GM19193 (cell line): ENCODE measurements around the gene SLC39A11.

ENCODE experiments used
- POLR2A ChIP-seq: IDR thresholded peaks from 4 replicates; pipeline ENCODE4 v1.6.1; 2011; ENCODE audit not compliant: insufficient read depth, insufficient read length; ENCODE audit errors: extremely low read depth

Gene SLC39A11

DNA sequence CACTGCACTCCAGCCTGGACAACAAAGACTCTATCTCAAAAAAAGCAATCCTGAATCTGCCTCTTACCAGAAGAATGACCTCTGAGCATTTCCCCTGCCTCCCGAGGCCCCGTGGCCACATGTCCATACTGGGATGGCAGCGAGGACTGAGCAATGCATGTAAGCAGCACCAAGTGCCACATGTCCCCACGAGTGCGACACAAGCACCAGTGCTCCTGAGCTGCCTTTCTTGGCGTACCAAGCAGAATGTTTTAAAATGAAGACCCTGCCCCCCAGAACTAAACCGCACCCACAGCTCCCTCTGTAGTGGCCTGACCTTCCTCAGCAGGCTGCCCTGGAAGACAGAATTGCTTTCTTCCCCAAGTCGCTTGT, 373.3 kb downstream of the SLC39A11 start:
- TF ChIP-seq POLR2A, result no peak

DNA sequence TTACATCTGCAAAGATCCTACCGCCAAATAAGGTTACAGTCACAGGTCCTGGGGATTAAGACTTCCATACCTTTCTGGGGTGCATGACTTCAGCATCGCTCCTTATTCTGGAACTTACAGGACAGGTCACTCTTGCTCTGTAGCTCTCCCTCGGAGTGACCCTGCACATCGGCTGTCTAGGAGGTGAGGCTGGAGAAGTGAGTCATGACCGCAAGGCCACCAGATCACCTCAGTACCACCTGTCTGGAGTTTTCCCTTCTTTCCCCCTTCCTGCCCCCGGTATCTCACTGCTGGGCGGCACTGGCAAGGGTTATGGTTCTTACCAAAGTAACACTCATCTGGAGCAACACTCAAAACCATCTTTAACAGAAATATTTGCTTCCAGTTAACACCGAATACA, 374.8 kb downstream of the SLC39A11 start:
- TF ChIP-seq POLR2A, result no peak

DNA sequence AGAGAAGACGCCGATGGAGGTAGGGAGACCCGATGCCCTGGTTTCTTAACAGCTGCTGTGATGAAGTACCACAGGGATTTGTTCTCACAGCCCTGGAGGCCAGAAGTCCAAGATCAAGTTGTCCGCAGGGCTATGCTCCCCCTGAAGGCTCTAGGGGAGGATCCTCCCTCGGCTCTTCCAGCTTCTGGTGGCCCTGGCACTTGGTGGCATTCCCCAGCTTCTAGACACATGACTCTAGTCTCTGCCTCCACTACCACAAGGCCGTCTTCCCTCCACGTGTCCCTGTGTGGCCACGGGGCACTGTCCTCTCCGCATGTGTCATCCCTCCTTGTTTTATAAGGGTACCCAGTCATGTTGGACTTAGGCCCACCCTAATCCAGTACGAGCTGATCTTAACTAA, 375.2 kb downstream of the SLC39A11 start:
- TF ChIP-seq POLR2A, result no peak

DNA sequence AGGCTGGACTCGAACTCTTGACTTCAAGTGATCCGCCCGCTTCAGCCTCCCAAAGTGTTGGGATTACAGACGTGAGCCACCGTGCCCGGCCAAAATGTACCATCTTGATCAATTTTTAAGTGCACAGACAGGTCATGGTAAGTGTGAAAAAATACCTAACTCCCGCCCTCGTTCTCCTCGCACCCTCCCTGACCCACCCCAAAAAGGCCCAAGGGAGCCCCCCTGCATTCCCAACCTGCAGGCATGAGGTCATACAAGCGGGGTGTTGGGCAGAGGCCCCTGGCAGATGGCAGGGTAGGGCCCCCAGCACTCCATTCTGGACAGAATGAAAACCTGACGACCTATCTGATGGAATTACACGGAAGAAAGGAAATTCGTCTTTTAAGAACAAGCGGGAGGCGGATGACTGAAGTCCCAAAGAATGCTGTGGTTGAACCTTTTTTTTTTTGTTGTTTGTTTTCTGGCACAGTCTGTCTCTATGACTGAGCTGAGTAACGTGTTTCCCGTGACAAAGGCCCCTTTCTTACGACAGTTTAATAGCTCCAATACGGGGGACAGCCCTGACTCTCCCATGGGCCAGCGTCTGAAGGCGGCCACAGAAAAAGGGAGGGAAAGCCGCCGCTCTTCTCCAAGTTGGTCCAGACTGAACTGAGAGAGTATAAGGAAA, 376.4 kb downstream of the SLC39A11 start:
- no peak for TF ChIP-seq POLR2A

DNA sequence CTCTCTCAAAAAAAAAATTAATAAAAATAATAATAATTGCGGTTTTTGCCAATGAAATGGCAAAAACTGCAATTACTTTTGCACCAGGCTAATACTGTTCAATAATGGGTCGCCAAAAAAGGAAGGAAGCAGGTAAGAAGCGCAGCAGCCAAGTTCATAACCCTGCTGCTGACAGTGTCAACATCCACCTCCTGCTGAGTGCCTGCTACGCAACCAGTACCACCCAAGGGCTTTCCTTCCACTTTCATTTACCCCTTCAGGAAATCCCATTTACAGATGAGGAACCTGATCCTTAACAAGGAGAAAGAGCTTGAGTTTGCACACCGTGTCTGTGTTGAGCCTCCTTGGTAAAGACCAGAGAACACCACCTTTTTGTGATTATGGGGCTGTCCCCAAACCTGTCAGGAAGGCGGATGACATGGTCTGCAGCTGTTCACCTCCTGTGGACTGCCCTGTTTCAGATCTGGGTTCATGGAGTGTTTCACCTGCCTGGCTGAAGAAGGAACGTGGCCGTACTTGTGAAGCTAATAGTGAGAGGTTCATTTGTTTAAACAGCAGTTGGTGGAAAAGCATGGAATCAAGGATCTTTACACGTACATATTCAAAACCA, 378.0 kb downstream of the SLC39A11 start:
- TF ChIP-seq POLR2A, result no peak

DNA sequence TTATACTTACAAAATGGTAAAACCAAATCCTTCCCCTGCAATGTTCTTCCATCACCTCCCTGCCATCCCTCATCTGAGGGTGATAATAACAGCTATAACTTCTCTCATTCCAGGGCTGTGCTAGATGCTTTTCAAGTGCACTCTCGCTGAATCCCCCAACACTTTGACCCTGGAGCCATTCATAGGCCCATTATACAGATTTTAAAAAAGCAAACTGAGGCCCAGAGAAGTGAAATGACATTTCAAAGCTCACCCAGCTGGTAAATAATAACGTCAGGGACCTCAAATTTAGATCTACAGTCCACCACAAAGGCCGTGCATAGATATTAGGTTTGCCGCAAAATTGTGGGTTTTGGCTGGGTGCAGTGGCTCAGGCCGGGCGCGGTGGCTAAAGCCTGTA, 378.8 kb downstream of the SLC39A11 start:
- TF ChIP-seq POLR2A, result no peak

DNA sequence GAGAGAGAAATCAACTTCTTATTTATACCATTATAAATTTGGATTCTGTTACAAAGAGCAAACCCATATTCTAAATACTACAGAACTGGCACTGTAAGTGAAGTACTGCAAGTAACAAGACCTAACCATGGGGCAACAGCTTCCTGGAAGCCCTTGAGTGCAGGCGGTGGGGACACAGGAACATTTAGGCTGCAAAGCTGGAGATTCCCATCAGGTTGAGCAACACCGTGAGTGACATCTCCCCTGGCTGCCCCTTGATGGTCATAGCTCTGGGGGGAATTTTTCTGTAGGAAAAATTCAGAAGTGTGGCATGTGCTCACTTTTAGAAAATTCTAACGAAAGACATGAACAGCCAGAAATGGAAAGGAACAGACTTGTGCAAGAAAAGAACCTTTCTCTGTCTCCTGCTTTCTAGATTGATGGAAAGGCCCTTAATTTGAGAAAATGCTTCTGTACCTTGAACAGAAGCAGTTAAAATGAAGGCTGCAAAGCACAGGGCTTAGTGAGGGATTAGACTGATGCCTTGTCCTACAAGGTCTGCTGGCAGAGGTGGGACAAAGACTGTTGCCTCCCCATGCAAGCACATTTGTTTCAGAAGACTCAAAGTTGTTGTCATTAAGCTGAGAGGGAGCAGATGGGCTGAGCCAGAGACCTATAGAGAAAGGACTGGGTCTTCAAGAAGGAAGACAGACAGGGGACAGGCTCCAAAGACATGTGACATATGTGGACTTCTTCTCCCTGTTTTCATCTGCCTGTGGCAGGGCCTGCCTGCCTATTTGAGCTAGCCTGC, 380.8 kb downstream of the SLC39A11 start:
- no peak for TF ChIP-seq POLR2A

DNA sequence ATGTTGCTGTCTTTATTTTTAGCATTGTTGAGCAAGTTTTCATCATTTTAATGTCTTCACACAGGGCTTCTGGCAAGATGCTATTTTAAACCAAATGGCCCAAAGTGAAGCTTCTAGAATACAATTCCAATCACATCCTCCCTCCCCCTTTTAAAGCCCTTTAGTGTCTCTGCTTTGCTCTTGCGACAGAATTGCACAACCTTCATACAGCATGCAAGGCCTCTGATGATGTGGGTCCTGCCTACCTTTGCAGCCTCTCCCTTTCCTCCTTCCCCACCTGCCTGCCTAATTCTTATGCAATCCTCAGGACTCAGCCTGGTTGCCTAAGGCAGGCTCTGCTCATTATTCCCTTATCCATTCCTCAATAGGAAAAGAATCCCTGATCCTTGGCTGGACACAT, 381.7 kb downstream of the SLC39A11 start:
- TF ChIP-seq POLR2A, result no peak

DNA sequence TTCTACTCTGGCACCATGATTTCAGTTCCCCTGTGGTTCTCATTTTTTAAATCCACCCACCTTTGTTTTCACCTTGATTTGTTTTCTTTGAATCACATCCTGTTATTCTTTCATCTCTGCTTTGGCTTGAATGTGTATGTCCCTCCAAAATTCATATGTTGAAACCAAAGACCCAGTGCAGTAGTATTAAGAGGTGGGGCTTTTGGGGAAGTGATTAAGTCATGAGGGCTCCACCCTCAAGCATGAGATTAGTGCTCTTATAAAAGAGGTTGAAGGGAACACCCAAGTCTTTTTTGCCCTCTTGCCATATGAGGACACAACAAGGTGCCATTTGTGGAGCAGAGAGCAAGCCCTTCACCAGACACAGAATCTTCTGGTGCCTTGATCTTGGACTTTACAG, 382.3 kb downstream of the SLC39A11 start:
- TF ChIP-seq POLR2A, result no peak

DNA sequence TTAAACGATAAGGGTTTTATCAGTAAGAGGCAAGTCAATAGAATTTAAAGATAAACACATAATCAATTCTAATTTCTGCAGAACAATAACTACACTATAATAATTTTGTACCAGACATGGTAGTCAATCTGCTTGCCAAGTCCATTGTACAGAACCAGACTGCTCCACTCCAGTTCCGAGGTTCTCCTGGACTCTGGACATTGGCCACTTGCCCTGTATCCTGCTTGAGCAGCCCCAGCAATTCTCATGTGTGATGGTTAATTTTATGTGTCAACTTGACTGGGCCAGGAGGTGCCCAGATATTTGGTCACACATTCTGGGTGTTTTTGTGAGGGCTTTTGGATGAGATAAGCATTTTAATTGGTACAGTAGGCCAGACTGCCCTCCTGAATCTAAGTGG, 384.6 kb downstream of the SLC39A11 start:
- no peak for TF ChIP-seq POLR2A

DNA sequence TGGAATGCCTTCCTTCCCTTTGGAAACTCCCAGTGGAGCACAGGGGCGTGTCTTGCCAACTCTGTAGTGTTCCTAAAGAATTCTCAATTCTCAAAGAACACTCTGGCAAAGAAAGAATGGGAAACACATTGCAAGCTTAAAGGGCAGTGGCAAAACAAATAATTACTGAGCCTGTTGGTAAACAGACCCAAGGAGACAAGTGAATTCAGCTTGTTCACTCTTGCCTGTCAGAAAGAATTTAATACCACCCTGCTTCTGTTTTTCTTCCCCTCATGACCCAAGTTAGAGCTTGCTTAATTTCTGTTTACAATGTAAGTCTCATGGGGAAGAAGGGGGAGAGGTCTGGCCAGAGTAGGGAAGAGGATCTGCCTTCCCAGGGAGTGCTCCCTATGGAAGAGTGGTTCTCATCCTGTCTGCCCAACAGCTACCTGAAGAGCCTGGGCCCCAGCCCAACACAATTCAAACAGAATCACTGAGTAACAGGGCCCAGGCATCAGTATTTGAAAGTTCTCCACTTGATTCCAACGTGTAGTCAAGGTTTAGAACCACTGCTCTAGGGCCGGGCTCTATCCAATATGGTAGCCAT, 386.0 kb downstream of the SLC39A11 start:
- no peak for TF ChIP-seq POLR2A

DNA sequence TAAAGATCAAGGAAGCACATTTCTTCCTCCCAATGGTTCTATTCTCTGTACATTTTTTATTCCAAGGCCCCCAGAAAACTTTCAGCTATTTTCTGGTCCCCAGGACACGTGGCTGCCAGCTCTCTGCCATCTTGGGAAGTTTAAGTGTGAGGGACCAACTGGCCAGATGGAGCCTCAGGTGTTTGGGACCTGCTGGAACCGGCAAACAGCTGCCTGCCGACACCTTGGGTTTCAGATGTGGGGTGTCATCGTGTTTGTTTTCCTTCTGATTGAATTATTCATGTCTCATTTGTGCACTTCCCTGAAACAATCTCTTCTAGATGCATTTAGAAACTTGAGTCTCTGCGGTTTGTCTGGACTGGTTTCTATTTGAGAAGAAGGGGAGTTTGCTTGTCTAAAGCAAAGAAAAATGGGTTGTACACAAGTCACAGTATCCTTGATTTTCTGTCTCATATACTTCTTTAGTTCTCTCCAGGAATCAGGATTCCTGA, 386.5 kb downstream of the SLC39A11 start:
- no peak for TF ChIP-seq POLR2A

DNA sequence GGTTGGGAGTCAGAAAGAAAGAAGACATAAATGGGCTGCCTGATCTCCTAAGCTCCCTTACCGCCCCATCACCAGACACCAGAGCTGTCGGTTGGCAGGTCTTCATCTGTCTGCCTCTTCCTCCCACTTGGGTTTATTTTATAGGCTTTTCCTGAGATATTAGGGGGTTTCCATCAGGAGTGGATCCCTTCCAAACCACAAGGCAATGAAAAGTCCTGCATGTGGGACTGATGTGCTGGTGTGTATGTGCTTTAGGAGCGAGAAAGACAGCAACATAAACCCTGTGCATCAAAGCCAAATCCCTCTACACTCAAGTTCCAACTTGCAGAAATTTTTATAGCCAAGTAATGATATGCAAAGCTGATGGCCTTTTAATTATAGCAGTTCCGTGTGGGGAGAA, 389.5 kb downstream of the SLC39A11 start:
- no peak for TF ChIP-seq POLR2A

DNA sequence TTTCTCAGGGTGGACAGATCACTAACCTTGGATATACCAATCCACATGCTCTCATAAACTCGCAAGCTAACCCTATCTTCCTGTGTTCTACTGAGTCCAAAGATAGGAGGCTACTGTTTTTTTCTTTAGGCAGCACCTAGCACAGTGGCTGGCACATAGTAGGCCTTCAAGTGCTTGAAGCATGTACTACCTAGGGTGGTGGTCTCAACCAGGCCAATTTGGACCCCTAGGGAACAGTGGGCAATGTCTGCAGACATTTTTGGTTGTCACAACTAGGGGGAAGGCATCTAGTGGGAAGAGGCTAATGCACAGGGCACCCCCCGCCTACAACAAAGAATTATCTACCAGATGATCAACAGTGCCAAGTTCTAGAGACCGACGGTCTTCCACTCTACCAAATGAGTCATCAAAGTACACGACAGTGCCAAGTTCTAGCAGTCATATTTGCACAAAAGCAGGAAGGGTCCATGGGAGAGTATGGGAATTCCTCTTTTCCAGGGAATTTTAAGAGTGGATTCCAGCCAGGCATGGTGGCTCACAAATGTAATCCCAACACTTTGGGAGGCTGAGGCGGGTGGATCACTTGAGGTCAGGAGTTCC, 390.3 kb downstream of the SLC39A11 start:
- no peak for TF ChIP-seq POLR2A

DNA sequence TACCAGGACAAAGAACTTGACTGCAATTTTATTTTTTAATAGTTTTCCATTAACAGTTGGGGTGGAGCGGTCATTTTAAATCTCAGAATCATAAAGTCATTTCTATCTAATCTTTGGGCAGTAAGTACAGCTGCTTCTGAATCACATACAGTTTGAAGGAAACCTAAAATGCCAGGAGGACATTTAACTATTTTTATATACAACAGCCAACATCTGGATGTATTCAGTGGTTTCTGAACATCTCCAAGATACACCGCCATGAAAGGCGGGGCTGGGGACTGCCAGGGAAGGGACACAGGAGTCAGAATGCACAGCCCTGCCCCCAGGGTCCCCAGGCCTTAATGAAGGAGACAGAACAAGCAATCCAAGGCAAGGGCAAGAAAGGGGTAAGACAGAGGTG, 392.3 kb downstream of the SLC39A11 start:
- no peak for TF ChIP-seq POLR2A
